COLO668 (cell line): ENCODE measurements around the gene PNPLA7.

ENCODE experiments used
- DNase-seq: peaks from one replicate; lab custom pipeline; 2025; ENCODE audit not compliant: unreplicated experiment; lab: John Stamatoyannopoulos, UW

PNPLA7 gene

DNA sequence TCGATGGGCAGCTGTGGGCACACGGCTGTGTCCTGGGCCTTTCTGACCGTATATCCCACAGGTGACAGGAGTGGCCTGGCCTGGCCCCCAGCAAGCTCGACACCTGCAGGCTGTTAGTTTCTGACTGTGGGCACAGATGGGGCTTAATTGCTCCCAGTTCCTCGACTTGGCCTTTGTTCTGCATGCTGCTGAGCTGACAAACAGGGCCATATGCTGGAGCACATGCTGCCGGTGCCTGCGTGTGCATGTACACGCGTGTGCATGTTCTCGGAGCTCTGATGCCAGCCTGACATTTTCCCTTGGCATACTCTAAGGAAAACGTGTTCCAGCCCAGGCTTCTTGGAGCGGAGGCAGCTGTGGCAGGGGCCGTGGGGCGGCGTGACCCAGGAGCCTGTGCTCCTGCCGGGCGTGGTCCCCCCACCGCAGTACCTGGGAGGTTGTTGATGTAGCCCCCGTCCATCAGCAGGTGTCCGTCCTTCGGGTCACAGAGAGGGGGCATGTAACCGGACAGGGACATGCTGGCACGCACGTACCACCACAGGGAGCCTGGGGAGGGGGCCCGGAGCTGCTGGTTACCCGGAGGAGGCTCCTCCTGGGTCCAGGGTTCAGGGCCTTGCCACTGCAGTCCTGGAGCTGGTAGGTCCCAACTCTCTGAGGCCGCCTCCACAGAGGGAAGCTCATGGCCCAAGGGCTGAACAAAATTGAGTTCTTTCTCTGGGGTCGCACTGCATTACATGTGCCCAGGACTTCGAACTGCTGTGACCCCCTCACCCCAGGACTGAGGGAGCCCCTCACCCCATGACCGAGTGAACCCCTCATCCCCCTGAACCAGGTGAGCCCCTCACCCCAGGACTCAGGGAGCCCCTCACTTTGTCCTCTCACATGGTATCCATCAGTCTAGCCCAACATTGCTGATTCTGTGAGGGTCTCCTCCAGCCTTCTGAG lies 86.9 kb downstream of the PNPLA7 start:
- DNase-seq = no peak

DNA sequence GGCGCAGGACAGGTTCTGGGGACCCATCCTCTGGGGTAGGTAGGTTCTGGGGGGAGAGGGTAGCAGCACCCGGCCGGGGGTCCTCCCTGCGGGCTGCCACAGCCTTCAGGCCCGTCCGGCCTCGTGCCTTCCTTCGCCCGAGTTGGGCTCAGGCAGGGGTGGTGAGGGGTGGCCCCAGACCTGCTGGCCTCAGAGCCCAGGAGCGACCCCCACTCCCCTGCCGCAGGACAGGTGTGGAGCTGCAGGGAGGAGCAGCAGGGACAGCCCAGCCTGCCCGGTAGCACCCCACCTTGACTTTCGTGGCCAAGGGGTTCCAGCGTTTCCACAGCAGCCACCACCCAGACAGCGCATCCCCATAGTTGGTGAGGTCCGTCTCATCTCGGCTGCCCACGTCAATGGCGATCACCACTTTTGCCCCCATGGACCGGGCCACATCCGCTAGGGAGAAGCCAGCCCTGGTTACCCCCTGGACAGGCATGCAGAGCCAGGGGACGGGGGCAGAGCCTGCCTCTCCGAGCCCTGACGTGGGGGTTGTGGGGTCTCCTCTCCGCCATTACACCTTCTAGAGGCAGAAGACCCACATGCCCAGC lies 87.7 kb downstream of the PNPLA7 start:
- DNase-seq = no peak

DNA sequence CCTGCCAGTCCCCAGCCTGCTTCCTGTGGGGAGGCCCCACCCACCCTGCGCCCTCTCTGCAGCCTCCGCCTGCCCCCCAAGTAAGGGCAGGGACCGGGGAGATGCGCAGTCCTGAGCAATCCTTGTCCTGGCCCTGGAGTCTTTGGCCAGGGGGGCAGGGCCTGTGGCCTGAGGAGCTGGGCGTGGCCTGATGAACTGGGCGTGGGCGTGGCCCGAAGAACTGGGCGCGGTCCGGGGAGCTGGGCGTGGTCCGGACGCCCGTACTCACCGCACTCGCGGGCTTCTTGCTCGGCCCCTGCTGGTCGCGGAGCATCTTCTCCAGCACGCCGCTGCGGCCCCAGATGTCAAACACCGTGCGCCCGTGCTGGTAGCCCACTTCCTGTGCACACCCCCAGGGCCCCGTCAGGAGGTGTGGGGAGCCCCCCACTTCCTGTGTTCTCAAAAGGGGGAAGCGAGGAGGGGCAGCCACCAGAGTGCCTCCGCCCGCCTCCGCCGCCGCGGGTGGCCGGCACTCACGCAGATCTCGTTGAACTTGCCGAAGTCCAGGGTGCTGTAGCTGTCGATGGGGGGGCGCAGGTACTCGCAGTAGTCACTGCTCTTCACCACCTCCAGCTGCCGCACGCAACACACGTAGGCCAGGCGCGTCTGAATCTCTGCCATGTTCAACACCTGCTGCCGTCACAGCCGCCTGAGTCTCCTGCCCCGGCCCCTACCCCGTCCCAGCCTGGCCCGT lies 88.4 kb downstream of the PNPLA7 start:
- no peak for DNase-seq

DNA sequence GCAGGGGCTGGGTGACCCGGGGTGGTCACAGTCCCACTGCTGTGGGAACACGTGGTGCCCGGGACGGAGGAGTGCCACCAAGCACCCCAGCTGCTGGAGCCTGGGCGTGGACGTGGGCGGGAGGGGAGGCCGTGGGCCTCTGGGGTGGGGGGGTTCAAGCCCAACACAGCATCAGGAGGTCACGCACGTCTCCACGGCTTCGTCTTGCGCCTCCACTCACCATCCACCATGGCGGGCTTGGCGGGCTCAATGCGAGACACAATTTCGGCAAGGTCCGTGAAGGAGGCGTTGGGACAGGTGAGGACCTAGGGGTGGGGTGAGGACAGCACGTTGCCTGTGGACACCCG lies 88.9 kb downstream of the PNPLA7 start:
- no peak for DNase-seq

DNA sequence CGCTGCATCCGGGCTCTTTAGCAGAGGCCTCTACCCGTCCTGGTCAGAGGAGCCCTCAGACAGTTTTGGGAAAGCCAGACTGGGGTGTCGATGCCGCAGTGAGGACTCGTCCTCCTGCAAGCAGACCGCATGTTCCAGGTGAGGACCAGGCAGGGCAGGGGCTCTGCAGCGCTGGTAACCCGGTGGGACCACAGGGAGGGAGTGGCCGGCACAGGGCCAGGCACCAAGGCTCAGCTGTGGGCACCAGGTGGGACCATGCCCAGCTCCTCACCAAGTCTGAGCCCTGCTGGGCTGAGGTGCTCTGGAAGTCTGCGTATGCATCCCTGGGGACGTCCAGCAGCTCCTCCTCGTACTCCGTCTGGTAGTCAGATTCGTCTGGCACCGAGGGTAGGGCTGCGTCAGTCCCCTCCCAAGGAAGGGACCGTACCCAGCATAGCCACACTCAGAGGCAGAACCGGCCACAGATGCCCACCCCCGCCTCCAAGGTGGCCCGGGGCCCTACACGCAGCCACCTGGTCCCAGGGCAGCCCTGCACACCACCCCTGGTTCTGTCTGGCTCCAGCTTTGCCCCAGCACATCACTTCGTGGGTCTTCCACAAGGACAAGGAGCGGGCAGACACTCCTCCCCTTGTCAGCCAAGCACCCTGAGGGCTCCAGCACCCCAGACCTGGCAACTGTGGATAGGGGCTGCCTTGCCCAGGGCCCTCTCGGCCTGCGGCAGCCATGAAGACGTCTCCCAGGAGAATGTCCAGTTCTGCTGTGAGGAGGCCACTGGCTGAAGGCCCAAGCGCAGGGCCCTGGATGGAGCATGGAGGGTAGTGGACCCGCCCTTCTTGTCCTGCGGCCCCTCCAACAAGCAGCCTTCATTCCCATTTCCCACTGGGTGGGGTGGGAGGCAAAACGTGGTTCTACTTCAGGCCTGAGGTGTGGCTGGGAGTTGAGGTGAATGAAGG lies 89.6 kb downstream of the PNPLA7 start:
- no peak for DNase-seq

DNA sequence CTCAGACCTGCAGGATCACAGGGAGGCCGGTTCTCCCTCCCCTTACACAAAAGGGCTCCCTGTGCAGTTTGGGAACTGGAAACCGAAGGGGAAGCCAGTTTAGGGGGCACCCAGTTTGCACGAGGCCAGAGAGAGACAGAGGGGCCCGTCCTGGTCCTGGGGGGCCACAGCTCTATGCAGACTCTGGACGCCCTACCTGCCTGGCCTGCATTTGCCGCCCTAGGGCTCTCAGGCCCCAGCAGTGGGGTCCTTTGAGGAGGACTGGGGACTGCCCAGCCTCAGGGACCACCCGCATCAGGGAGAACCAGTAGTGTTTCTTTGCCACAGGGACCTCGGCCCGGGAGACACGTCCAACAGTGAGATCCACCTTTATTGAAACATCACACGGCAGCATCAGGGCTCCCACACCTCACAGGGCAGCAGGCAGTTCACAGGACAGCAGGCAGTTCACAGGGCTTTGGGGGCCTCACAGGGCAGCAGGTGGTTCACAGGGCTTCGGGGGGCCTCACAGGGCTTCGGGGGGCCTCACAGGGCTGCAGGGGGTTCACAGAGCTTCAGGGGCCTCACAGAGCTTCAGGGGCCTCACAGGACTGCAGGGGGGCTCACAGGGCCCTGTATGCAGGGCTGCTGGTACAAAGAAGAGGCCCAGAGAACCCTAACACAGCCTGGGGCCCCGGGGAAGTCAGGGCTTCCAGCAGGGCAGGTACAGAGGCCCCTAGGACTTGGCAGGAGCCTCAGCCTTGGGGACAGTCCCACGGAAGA lies 90.4 kb downstream of the PNPLA7 start:
- no peak for DNase-seq

DNA sequence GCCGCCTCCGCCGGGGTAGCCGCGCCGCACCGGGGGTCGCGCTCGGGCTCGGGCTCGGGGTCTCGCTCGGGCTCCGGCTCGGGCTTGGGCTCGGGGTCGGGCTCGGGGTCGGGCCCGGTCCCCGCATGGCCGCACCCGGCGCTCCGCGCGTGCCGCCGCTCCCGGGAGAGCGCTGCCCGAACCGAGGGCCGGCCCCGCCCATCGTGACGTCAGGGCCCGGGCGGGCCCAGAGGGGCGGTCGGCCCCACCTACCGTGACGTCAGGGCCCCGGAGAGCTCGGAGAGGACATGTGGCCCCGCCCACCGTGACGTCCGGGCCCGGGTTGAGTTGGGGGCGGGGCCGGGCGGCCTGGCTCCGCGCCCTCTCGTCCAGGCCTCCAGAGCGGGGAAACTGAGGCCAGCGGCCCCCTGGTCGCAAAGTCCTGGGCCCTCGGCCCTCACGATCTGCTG lies 91.0 kb downstream of the PNPLA7 start, which contains the start of gene NSMF:
TSS of gene NSMF (minus strand) at position 183 of the 449 bp plus-strand sequence. CDS start 232 bp downstream, outside the sequence.
- DNase-seq = peak; percentile 96

DNA sequence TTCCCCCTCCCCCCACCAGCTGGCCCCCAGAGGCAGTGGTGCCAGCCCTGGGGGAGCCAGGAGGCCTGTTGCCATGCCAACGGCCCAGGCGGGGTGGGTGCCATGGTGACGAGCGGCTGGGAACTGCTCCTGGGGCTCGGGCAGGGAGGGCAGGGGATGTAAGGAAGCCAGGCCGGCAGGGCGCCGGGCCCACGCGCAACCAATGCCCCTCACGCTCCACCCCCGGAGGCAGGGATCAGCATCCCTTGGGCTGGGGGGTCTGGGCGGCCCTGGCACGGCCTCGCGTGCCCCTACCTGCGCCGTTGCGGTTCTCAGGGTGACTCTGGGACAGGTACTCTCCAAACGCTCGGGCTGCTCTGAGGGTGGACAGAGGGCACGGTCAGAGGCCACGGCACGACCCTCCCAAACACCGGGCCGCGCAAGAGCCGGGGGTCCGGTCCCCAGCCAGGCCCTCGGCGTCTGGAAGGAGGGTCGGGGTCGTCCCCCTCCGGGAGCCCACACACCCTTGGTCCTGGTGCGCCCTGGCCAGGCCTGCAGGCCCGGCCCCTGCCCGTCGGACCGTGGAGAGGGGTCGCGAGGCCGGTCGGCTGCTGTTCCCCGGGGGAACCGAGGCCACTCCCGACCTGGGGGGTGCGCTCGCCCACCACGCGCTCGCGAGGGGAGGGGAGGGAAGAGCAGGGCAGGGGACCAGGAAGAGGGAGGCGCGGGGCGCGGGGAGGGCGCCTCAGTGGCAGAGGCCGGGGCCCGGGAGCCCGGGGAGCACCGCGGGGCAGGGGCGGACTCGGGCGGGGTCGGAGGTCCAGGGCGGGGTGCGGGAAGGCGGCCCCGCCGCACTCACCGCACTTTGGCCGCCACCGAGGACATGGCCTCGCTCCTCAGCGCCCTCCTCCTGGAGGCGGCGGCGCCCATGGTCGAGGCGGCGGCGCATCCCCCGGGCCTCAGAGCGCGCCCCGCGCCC lies 91.7 kb downstream of the PNPLA7 start:
- peak; percentile 60 for DNase-seq

DNA sequence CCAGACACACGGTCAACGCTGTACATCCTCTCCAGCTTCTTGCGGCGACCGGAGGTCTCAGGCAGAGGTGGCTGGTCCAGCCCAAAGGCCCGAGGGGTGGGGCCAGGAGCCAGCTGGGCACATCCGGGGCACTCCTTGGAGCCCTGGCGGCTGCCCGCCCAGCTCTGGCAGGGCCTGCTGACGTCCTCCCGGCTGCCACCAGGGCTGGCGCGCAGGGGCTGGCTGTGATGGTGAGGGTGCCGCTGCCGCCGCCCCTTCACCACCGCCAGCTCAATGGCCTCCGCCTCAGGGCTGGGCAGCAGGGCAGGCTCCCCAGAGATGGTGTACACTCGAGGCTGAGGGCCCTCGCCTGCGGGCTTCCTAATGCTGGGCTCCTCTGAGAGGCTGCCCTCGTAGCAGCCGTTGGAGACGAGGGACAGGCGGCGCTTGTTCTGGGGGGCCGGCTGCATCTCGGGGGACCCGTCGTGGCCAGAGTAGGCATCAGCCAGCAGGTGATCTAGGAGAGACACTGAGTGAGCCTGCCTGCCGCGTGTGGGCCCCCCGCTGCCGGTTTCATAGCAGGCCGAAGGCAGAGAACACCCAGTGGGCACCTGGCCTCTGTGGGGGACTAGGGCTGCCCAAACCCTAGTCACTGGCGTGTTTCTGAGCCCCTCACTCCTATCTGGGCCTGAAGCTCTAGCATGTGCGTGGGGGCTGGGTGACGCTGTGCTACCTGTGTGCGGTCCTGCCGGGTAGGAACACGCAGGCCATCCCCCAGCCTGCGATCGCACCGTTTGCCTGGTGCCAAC lies 92.6 kb downstream of the PNPLA7 start:
- DNase-seq = no peak

DNA sequence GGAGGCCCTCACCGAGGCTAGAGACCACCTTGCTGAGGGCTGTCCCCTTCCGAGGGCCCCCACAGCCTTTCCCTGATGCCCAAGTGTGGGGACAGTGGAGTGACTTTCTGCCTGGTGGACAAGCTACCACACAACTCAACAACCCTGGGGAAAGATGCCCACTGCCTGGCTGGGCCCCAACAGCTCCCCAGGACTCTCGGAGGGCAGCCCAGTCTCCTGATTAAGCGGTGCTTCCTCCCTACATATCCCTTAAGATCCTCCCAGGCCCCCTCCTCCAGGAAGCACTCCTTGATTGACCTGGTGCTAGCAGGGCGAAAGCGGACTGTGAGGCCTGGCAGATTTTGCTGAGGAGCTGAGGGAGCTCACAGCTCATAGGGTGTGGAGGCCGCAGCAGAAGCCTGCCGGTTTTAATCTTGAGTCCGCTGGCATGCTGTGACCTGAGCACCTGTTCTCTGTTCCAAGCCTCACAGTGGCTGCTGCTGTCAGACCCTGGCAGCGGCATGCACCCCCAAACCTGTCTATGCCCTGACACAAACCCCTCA lies 93.3 kb downstream of the PNPLA7 start:
- DNase-seq = no peak

DNA sequence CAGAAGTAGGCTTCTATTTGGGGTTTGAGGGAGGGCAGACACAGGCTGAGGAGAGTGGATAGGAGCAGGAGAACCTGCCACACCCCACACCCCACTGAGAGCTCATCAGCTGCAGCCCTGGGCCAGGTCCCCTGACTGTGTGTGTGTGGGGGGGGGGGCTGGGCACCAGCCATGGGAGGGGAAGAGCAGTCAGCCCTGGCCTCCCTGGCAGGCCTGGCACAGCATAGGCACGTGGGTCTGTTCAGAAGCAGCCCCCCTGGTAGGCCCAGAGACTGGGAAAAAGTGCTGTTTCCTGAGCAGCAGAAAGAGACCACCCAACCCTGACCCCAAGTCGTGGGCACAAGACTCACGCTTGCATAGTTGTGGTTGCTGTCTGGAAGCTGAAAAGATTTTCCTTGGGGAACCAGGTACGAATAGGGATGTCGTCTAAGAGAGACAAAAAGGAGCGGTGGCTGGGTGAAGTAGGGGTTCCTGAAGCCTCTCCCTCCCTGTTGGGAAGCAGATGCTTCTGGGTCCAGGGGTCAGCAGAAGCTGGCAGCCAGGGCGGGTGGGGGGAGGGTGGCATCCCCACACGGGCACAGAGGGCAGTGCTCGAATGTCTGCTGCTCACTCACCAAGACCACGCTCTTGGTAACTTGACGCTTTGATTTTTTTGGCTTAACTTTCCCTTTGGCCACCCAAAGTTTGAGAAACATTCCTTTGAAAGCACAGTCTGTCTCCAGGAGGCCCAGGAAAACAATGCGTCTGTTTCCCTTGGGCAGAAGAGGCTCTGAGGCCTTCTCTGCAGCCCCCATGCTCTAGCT lies 93.9 kb downstream of the PNPLA7 start:
- DNase-seq = no peak

DNA sequence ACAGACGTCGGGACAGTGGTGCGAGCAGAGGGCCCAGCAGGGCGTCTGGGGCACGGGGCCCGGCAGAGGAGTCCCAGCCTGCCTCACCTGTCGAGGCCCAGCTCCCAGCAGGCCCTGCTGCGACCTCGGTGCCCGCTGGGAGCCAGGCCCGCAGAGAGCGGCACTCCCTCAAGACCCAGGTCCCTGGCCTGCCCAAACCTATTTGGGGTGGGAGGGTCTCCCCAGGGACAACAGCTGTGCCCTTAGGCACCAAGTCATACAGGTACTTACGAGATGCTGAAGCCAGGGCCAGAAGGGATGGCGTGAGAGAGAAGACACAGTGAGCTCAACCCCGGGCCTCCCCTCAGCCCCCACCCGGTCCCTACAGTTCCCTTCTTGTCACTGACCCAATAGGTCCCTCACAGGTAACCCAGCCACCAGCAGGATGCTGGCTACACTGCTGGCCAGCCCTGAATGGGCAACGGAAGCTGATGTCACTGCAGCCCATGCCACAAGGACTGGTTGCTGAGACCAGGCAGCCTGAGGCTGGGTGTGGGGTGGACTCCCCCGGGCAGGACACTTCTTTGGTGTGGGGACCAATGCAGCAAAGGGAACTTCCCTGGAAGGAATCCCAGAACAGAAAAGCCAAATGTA lies 94.7 kb downstream of the PNPLA7 start:
- no peak for DNase-seq

DNA sequence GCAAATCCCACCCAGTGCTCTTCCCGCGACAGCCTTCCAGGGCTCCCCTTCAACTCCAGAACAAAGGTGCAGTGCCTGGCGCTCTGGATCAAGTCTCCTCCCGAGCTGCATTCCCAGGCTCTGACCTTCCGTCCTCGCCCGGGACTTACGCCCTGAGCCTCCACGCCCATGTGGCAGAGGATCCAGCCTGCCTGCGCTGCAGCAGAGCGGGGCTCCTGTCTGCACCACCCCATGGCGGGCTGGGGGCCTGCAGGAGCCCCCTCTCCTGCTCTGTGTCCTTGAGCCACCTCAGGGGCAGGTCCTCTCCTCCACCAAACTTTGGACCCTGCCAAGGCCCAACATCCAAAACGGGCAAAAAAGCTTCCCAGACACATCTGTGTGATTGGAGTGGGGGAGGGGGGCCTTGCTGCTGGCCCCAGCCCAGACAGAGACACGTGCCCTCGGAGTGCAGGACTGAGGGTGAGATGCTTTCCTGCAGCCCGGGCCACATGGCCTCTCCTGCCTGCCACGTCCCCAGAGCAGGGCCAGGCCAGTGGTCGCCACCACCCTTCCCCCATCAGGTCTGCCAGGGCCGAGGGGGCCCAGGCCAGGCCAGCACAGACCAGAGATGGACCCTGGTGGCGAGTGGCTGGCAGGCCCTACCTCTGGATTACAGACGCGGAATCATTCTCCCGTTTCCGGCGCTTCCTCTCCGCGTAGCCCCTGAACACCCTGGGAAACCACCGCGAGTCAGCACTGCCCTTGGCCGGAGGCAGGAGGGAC lies 95.4 kb downstream of the PNPLA7 start:
- DNase-seq = no peak

DNA sequence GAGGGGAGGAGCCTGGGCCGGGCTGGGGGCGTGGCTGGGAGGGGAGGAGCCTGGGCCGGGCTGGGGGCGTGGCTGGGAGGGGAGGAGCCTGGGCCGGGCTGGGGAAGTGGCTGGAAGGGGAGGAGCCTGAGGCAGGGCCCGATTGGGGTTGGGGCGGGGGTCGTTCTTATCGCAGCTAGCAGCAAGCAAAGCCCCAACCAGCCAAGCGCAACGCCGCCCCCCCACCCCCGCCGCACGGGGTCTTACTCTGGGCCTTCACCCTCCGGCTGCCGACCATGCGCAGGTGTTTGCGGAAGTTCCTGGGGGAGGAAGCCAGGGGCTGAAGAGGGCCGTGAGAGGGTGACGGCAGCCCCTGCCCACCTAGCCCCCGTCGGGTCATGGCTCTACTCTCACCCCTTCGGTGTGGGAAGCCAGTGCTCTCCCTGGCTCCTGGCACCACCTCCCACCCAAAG lies 96.0 kb downstream of the PNPLA7 start:
- DNase-seq = no peak

DNA sequence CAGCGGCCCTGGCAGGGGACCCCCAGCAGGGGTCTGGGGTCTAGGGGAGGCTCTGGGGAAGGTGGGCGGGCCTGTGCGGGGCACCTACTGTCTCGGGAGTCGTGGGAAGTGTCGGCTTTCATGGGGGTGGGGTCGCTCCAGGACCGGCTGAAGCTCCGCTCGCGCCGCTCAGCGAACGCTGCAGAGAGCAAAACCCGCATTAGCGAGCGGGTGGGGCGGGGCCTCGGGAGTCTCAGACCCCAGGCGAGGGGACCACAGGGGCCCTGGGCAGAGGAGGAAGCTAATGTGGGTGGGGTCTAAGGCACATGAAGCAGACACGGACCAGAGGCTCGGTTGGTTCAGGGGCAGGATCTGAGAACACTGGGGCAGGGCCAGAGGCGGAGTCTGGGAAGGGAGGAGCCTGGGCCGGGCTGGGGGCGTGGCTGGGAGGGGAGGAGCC lies 96.5 kb downstream of the PNPLA7 start:
- DNase-seq = peak; percentile 17
